HEK293 (cell line): ENCODE data around the gene PRSS33.

Experiments used
- ZNF157 ChIP-seq: fragments of 450-650 bp; formaldehyde crosslinking; IDR thresholded peaks from 2 replicates; pipeline ENCODE4 v1.5.1; 2016; ENCODE audit warnings: missing biosample characterization, missing genetic modification characterization
- ZNF24 ChIP-seq: fragments of 450-650 bp; formaldehyde crosslinking; IDR thresholded peaks from 2 replicates; pipeline ENCODE4 v1.5.1; 2016; ENCODE audit warnings: missing biosample characterization, missing genetic modification characterization
- ZNF37A ChIP-seq: fragments of 450-650 bp; IDR thresholded peaks from 2 replicates; pipeline ENCODE4 v1.5.1; 2018; ENCODE audit warnings: missing biosample characterization, missing genetic modification characterization
- TF ChIP-seq, protein P1 (sequence below): fragments of 450-650 bp; formaldehyde crosslinking; IDR thresholded peaks from 2 replicates; pipeline ENCODE4 v1.5.1; 2016; ENCODE audit warnings: missing biosample characterization, missing genetic modification characterization
- TF ChIP-seq, protein P2 (sequence below): fragments of 450-650 bp; formaldehyde crosslinking; IDR thresholded peaks from 2 replicates; pipeline ENCODE4 v1.5.1; 2016; ENCODE audit warnings: missing biosample characterization, missing genetic modification characterization

DNA sequence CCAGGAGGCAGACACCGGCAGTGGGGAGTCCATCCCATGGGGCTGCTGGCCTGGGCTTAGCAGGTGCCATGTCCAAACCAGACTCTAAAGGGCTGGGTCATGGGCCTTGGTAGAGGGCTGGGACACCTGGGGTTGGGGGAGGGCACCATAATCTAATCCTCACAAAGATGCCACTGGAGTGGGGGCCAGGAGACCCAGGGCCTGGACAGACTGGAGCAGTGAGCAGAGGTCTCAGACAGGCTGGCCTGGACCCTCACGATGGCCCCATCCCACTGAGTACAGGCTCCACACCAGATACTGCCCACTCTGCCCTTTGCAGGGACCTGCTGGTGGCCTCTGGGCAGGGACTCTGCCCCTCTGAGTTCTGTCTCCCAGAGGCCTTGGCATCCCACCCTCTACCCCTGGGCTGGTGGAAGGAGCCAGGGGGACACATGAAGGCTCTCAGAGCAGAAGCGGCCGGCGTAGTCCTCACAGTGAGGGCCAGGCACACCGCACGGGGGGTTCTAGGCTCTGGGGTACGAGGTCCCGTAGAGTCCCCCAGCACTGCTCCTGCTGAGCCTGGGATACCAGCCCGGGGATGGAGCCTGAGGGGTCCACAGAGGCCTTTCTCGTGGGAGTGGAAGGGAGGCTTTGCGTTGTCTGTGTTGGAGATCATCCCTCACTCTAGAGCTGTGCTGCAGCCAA, 44.9 kb downstream of the PRSS33 start:
- TF ChIP-seq ZNF157 (tag by site-specific recombination) (no peak), ZNF37A (tag by site-specific recombination) (no peak), ZNF24 (no peak)
- TF ChIP-seq, protein P1, sequence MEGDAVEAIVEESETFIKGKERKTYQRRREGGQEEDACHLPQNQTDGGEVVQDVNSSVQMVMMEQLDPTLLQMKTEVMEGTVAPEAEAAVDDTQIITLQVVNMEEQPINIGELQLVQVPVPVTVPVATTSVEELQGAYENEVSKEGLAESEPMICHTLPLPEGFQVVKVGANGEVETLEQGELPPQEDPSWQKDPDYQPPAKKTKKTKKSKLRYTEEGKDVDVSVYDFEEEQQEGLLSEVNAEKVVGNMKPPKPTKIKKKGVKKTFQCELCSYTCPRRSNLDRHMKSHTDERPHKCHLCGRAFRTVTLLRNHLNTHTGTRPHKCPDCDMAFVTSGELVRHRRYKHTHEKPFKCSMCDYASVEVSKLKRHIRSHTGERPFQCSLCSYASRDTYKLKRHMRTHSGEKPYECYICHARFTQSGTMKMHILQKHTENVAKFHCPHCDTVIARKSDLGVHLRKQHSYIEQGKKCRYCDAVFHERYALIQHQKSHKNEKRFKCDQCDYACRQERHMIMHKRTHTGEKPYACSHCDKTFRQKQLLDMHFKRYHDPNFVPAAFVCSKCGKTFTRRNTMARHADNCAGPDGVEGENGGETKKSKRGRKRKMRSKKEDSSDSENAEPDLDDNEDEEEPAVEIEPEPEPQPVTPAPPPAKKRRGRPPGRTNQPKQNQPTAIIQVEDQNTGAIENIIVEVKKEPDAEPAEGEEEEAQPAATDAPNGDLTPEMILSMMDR (tag by site-specific recombination): no peak
- TF ChIP-seq, protein P2, sequence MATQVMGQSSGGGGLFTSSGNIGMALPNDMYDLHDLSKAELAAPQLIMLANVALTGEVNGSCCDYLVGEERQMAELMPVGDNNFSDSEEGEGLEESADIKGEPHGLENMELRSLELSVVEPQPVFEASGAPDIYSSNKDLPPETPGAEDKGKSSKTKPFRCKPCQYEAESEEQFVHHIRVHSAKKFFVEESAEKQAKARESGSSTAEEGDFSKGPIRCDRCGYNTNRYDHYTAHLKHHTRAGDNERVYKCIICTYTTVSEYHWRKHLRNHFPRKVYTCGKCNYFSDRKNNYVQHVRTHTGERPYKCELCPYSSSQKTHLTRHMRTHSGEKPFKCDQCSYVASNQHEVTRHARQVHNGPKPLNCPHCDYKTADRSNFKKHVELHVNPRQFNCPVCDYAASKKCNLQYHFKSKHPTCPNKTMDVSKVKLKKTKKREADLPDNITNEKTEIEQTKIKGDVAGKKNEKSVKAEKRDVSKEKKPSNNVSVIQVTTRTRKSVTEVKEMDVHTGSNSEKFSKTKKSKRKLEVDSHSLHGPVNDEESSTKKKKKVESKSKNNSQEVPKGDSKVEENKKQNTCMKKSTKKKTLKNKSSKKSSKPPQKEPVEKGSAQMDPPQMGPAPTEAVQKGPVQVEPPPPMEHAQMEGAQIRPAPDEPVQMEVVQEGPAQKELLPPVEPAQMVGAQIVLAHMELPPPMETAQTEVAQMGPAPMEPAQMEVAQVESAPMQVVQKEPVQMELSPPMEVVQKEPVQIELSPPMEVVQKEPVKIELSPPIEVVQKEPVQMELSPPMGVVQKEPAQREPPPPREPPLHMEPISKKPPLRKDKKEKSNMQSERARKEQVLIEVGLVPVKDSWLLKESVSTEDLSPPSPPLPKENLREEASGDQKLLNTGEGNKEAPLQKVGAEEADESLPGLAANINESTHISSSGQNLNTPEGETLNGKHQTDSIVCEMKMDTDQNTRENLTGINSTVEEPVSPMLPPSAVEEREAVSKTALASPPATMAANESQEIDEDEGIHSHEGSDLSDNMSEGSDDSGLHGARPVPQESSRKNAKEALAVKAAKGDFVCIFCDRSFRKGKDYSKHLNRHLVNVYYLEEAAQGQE: no peak
